Astrocyte (in vitro differentiated cells and primary cell): ENCODE data around the gene CCDC93.

Experiments used
- EZH2 ChIP-seq: IDR thresholded peaks from 2 replicates; pipeline ENCODE4 v1.6.1; 2012; ENCODE audit warnings: mild to moderate bottlenecking, low read length, inconsistent platforms; ENCODE audit not compliant: insufficient read depth
- TF ChIP-seq, protein P1 (sequence below): IDR thresholded peaks from 2 replicates; pipeline ENCODE4 v1.5.1; 2011; ENCODE audit warnings: low read depth, mild to moderate bottlenecking, inconsistent platforms, low read length, moderate library complexity; ENCODE audit not compliant: insufficient read depth

GRCh38 chr2:118049816-118050140, 35.9 kb upstream of the CCDC93 start:
- TF ChIP-seq, protein P1, sequence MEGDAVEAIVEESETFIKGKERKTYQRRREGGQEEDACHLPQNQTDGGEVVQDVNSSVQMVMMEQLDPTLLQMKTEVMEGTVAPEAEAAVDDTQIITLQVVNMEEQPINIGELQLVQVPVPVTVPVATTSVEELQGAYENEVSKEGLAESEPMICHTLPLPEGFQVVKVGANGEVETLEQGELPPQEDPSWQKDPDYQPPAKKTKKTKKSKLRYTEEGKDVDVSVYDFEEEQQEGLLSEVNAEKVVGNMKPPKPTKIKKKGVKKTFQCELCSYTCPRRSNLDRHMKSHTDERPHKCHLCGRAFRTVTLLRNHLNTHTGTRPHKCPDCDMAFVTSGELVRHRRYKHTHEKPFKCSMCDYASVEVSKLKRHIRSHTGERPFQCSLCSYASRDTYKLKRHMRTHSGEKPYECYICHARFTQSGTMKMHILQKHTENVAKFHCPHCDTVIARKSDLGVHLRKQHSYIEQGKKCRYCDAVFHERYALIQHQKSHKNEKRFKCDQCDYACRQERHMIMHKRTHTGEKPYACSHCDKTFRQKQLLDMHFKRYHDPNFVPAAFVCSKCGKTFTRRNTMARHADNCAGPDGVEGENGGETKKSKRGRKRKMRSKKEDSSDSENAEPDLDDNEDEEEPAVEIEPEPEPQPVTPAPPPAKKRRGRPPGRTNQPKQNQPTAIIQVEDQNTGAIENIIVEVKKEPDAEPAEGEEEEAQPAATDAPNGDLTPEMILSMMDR, result no peak
- TF ChIP-seq EZH2, result no peak
